Ovary (tissue), 9 donors: ENCODE results near the gene PAPSS1. TPM values are rescaled to one million over a fixed set of nuclear protein-coding genes. Genes with fewer than 3 reads are reported as not detected.

Experiments
- DNase-seq, 5 donors: peaks; one replicate each; pipeline ENCODE4 v3.0.0-alpha.2; 2019 to 2020
- H3K27ac ChIP-seq, 2 donors: fragments of 200-600 bp; one replicate each; pipeline versions ENCODE4 v1.5.1 to v1.8.0; 2019 to 2022
- H3K27me3 ChIP-seq: fragments of 200-600 bp; one replicate; pipeline ENCODE4 v1.8.0; 2022
- H3K36me3 ChIP-seq: fragments of 200-600 bp; sonication (generic); one replicate; pipeline ENCODE4 v1.5.1; 2019
- H3K4me1 ChIP-seq: one replicate; pipeline ENCODE4 v1.8.1; 2013; ENCODE audit warnings: mild to moderate bottlenecking, moderate library complexity; ENCODE audit not compliant: insufficient read depth
- H3K4me3 ChIP-seq: fragments of 200-600 bp; sonication (generic); one replicate; pipeline ENCODE4 v1.5.1; 2017
- H3K9me3 ChIP-seq, 2 donors: fragments of 200-600 bp in 1 of 2; sonication (generic) in 1 of 2; one replicate each; pipeline versions ENCODE4 v1.5.1 to v1.8.1; 2013 to 2019; ENCODE audit warnings: mild to moderate bottlenecking in 1 of 2, moderate library complexity in 1 of 2
- EP300 ChIP-seq: sonication (generic); formaldehyde crosslinking; IDR thresholded peaks from one replicate; pipeline ENCODE4 v1.6.1; 2017; ENCODE audit warnings: antibody characterized with exemption
- POLR2A ChIP-seq: fragments of 450-650 bp; IDR thresholded peaks from one replicate; pipeline ENCODE4 v1.6.1; 2017; ENCODE audit warnings: antibody characterized with exemption, mild to moderate bottlenecking, moderate library complexity
- WGBS, 3 donors: extraction: QIAGEN DNeasy Blood & Tissue Kit in 1 of 3; methylation state at CpG; one replicate each; pipeline versions ENCODE4 v1.1.5 to v1.1.7; 2013 to 2017; 5-methylcytosine and 5-hydroxymethylcytosine counted together
- intact Hi-C, 4 donors: fragments of 100-400 bp; cut with DNase I; formaldehyde crosslinking; loops; one replicate each; pipeline versions ENCODE4 v1.11.0 to v1.15.1; 2022 to 2023
- polyA plus RNA-seq, 2 donors: library from polyadenylated mRNA; stranded (reverse); fragments of 200-250 nt in 1 of 2; fragments of 350-450 nt in 1 of 2; fragmentation: Illumina TruSeq in 1 of 2; extraction: RNeasy Lipid Tissue Mini Kit (QIAGEN cat#74804) in 1 of 2; gene quantifications; one replicate each; pipeline ENCODE4 v1.2.3, GENCODE V29; 2013 to 2014
- total RNA-seq, 7 donors: library from RNA; depleted of rRNA in 2 of 7; stranded (reverse); fragments of >200 nt in 2 of 7; fragmentation: NEBNext Ultra II Directional in 3 of 7; extraction: Animal tissue kit (Norgen Biotek cat#: 25700) in 3 of 7; gene quantifications; one replicate each; pipeline versions ENCODE4 v1.1.0 to v1.2.4, GENCODE V29; 2016 to 2023
- TF ChIP-seq, protein P1 (sequence below), 3 donors: fragments of 450-650 bp in 2 of 3; fragments of 200-600 bp in 1 of 3; IDR thresholded peaks; one replicate each; pipeline versions ENCODE4 v1.5.1 to v1.8.0; 2016 to 2022; ENCODE audit warnings: antibody characterized with exemption in 3 of 3, mild to moderate bottlenecking in 1 of 3
- donor health status: DM: no; HTN: no; CAD: no; lungs with moderate emphysema.
- donor health status: DM: no; HTN: no; CAD: no.
- donor health status: Bipolar disorder and iron deficiency.
- donor health status: DM: yes; HTN: yes; CAD: no.
- donor health status: DM: no; HTN: no; CAD: no.
- donor health status: DM: yes; HTN: yes; CAD: no.

The PAPSS1 gene
- total and polyA plus RNA-seq, 9 donors, result 19.8 to 50.3 (median 28.0) TPM

DNA sequence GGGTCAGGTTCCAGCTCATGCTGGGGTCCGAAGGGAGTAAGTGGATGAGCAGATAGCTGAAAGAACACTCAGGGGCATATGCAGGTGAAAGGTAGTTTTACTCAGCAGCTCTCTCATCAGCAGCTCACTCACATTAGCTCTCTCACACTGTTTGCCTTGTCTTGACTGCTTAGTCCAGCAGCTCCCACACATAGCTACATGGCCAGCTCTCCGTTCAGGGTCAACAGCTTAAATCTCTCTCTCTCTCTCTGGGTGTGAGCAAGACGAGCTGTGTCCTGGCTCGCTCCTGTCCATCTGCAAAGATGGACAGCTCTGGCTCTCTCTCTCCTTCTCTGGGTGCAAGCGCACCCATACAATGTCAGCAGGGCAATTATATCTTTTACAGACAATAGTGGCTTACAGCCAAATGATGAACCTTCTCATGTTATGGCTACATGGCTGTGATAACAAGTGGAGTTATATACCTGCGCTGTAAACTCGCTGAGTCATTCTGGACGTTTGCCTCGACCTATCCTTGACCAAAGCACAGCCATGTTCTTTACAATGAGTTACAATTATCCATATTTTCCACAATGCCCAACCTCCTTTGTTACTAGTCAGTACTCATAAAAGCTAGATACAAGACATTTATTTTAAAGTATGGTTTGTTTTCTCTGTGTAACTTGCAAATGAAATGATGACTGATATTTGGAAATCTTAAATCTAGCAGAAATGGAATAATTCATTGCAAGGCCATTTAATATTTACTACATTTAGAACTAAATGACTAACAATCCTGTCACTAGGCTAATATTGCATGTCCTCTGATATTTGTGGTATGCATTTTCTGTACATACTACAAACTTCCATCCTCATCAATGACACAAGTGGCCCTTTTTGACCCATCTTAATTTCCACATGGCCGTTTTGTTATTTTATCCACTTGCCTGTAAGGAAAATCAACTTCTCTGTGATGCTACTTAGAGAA lies 9.3 kb downstream of the PAPSS1 start:
- H3K4me3 ChIP-seq, result no peak overlapping the region
- DNase-seq, result no peak
- no peaks in the 10 kb centered on the region for H3K27me3 ChIP-seq
- H3K4me1 ChIP-seq, result no peaks in the 10 kb centered on the region
- peaks cover 0 to 4% of the 10 kb centered on the region in 2 donors for H3K9me3 ChIP-seq
- no peak overlapping the region for H3K27ac ChIP-seq
- intact Hi-C loops, result no loop called here
- no peaks in the 10 kb centered on the region for H3K36me3 ChIP-seq
- TF ChIP-seq POLR2A, result no peak
- no peak for TF ChIP-seq EP300
- TF ChIP-seq, protein P1, sequence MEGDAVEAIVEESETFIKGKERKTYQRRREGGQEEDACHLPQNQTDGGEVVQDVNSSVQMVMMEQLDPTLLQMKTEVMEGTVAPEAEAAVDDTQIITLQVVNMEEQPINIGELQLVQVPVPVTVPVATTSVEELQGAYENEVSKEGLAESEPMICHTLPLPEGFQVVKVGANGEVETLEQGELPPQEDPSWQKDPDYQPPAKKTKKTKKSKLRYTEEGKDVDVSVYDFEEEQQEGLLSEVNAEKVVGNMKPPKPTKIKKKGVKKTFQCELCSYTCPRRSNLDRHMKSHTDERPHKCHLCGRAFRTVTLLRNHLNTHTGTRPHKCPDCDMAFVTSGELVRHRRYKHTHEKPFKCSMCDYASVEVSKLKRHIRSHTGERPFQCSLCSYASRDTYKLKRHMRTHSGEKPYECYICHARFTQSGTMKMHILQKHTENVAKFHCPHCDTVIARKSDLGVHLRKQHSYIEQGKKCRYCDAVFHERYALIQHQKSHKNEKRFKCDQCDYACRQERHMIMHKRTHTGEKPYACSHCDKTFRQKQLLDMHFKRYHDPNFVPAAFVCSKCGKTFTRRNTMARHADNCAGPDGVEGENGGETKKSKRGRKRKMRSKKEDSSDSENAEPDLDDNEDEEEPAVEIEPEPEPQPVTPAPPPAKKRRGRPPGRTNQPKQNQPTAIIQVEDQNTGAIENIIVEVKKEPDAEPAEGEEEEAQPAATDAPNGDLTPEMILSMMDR (IDR thresholded peaks at IDR 0.05), result no peak
- 60 to 67% (median 64%) methylated on average over 10 of the region's 10 CpGs for WGBS, 3 donors

- WGBS, 3 donors, result 89 to 98% (median 95%) methylated on average over 1 of the region's 1 CpG
Observed at GRCh38 chr4:107709916-107710315, 10.1 kb downstream of the PAPSS1 start.

GRCh38 chr4:107708225-107708624 lies 11.8 kb downstream of the PAPSS1 start:
- no peak overlapping the region for H3K4me3 ChIP-seq
- H3K9me3 ChIP-seq, result peaks cover 0 to 4% of the 10 kb centered on the region in 2 donors
- no peaks in the 10 kb centered on the region for H3K4me1 ChIP-seq
- H3K27me3 ChIP-seq, result no peaks in the 10 kb centered on the region
- H3K27ac ChIP-seq, result no peak overlapping the region
- intact Hi-C loops, result no loop called here
- TF ChIP-seq EP300 (no peak), POLR2A (no peak)
- TF ChIP-seq, protein P1 (IDR thresholded peaks at IDR 0.05), result no peak
- H3K36me3 ChIP-seq, result no peaks in the 10 kb centered on the region
- no peak for DNase-seq

More at GRCh38 chr4:107709916-107710315, 10.1 kb downstream of the PAPSS1 start:
- no peak overlapping the region for H3K27ac ChIP-seq
- H3K27me3 ChIP-seq, result no peaks in the 10 kb centered on the region
- H3K36me3 ChIP-seq, result no peaks in the 10 kb centered on the region
- no peak for TF ChIP-seq EP300
- TF ChIP-seq, protein P1 (IDR thresholded peaks at IDR 0.05), result no peak
- no peak for TF ChIP-seq POLR2A
- no peak overlapping the region for H3K4me3 ChIP-seq
- no peak for DNase-seq
- H3K9me3 ChIP-seq, result peaks cover 0 to 4% of the 10 kb centered on the region in 2 donors
- no peaks in the 10 kb centered on the region for H3K4me1 ChIP-seq
- intact Hi-C loops, result no loop called here

DNA sequence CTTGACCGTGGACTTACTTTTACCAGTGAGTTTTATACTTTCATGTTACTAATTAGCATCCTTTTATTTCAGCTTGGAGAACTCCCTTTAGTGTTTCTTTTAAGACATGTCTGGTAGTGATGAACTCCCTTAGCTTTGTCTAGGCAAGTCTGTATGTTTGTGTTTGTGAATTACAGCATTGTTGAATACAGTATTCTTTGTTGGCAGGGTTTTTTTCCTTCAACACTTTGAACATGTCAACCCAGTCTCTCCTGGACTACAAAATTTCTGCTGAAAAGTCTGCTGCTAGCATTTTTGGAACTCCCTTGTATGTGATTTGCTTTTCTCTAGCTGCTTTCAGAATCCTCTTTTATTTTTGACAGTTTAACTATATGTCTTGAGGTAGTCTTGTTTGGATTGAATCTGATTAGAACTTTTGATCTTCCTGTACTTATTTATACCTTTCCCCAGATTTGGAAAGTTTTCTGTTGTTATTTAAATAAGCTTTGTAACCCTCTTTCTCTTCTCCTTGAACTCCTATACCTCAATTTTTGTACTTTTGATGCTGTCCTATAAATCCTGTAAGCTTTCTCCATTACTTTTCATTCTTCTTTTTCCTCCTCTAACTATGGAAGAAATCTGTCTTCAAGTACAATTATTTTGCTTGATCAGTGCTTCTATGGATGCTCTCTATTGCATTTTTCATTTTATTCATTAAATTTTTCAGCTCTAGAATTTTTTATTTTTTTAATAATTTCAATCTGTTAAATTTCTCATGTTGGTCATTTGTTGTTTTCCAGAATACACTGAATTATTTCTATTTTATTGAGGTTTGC lies 14.1 kb downstream of the PAPSS1 start:
- H3K27me3 ChIP-seq, result no peaks in the 10 kb centered on the region
- no peaks in the 10 kb centered on the region for H3K4me1 ChIP-seq
- no peak for TF ChIP-seq POLR2A
- no peak for TF ChIP-seq EP300
- TF ChIP-seq, protein P1 (IDR thresholded peaks at IDR 0.05), result no peak
- peaks cover 0 to 4% of the 10 kb centered on the region in 2 donors for H3K9me3 ChIP-seq
- H3K27ac ChIP-seq, result no peak overlapping the region
- WGBS, 3 donors, result 96 to 100% (median 98%) methylated on average over 1 of the region's 1 CpG
- no peak overlapping the region for H3K4me3 ChIP-seq
- DNase-seq, result no peak
- H3K36me3 ChIP-seq, result no peaks in the 10 kb centered on the region
- intact Hi-C loops, result no loop called here
